NAMALWA (cell line): ENCODE results near the gene PRDX2.
A peak's percentile ranks its signal among the peaks of the same experiment; 100 is the strongest.
"Not testable (repeated sequence)": the region's sequence is repeated elsewhere in the genome, so short reads cannot be mapped to it uniquely, and the experiment has no call there.

Experiments used
- DNase-seq: peaks from one replicate; pipeline ENCODE4 v3.0.0-alpha.2; 2015; ENCODE audit warnings: low spot score

PRDX2 gene

GRCh38 chr19:12801466-12802266, at the start of gene PRDX2, which contains the start of gene THSD8:
Gene PRDX2, minus strand, starts transcription at chr19:12801800. Its CDS starts 539 bp downstream, at chr19:12801261.
Gene THSD8, plus strand, starts transcription at chr19:12802069. Its CDS starts 3 bp downstream, at chr19:12802072.
- DNase-seq = peak; percentile 73

GRCh38 chr19:12847159-12848139, 45.8 kb upstream of the PRDX2 start:
- DNase-seq = peak; percentile 83

GRCh38 chr19:12846613-12847012, 45.0 kb upstream of the PRDX2 start:
- not testable (repeated sequence) for DNase-seq

- DNase-seq = no peak
Measured at GRCh38 chr19:12843999-12844732, 42.6 kb upstream of the PRDX2 start.

- no peak for DNase-seq
Measured at GRCh38 chr19:12843328-12843727, 41.7 kb upstream of the PRDX2 start.

- no peak for DNase-seq
Measured at GRCh38 chr19:12842511-12842910, 40.9 kb upstream of the PRDX2 start.

GRCh38 chr19:12841094-12841493, 39.5 kb upstream of the PRDX2 start:
- no peak for DNase-seq

GRCh38 chr19:12840091-12841079, 38.8 kb upstream of the PRDX2 start:
- peak; percentile 88 for DNase-seq

- DNase-seq = peak; percentile 78
Measured at GRCh38 chr19:12838886-12839756, 37.5 kb upstream of the PRDX2 start.

- peak; percentile 74 for DNase-seq
Measured at GRCh38 chr19:12838182-12838885, 36.7 kb upstream of the PRDX2 start, which contains the start of gene MAST1. Gene MAST1, plus strand, starts transcription at chr19:12838515. Its CDS starts 58 bp downstream, at chr19:12838573.

- no peak for DNase-seq
Measured at GRCh38 chr19:12837225-12837624, 35.6 kb upstream of the PRDX2 start.

GRCh38 chr19:12836529-12836863, 34.9 kb upstream of the PRDX2 start:
- no peak for DNase-seq

GRCh38 chr19:12834976-12835757, 33.6 kb upstream of the PRDX2 start:
- peak; percentile 79 for DNase-seq

- DNase-seq = no peak
Measured at GRCh38 chr19:12834566-12834943, 33.0 kb upstream of the PRDX2 start, which contains the start of gene RTBDN. Gene RTBDN, minus strand, starts transcription at chr19:12834579. Its CDS starts 4,600 bp downstream, at chr19:12829979.

- peak; percentile 58 for DNase-seq
Measured at GRCh38 chr19:12833738-12834565, 32.4 kb upstream of the PRDX2 start.

GRCh38 chr19:12833418-12833737, 31.8 kb upstream of the PRDX2 start:
- DNase-seq = no peak

- peak; percentile 76 for DNase-seq
Measured at GRCh38 chr19:12828494-12828893, 26.9 kb upstream of the PRDX2 start.
